OCI-LY1 (cell line): Measurements from ENCODE around the gene CDH6.

Experiments
- H2AFZ ChIP-seq: fragments of 200-600 bp; sonication (generic), shearing (Covaris generic); 2 replicates; pipeline ENCODE4 v1.6.0; 2014; ENCODE audit warnings: antibody characterized with exemption, mild to moderate bottlenecking, low read length
- H3F3A ChIP-seq: fragments of 200-600 bp; sonication (generic), shearing (Covaris generic); 2 replicates; pipeline ENCODE4 v1.6.0; 2014; ENCODE audit warnings: mild to moderate bottlenecking, antibody characterized with exemption, low read length, moderate library complexity; ENCODE audit not compliant: insufficient read depth
- H3K27ac ChIP-seq: fragments of 200-600 bp; sonication (generic); 2 replicates; pipeline ENCODE4 v1.5.1; 2014; ENCODE audit warnings: low read length, mixed run types, mild to moderate bottlenecking, low read depth; ENCODE audit not compliant: poor library complexity, severe bottlenecking
- H3K27me3 ChIP-seq: fragments of 200-600 bp; sonication (generic); 2 replicates; pipeline ENCODE4 v1.6.0; 2014; ENCODE audit warnings: antibody characterized with exemption, mild to moderate bottlenecking, low read length, moderate library complexity; ENCODE audit not compliant: insufficient read depth
- H3K36me3 ChIP-seq: fragments of 200-600 bp; sonication (generic); 2 replicates; pipeline ENCODE4 v1.6.1; 2014; ENCODE audit warnings: mild to moderate bottlenecking, antibody characterized with exemption, low read length, moderate library complexity, mixed read lengths; ENCODE audit not compliant: insufficient read depth
- H3K4me1 ChIP-seq: fragments of 200-600 bp; sonication (generic); 2 replicates; pipeline ENCODE4 v1.5.1; 2014; ENCODE audit warnings: mild to moderate bottlenecking, low read length, moderate library complexity; ENCODE audit not compliant: insufficient read depth, severe bottlenecking
- H3K4me2 ChIP-seq: fragments of 200-600 bp; sonication (generic), shearing (Covaris generic); 2 replicates; pipeline ENCODE4 v1.6.1; 2014; ENCODE audit warnings: low read length
- H3K4me3 ChIP-seq: fragments of 200-600 bp; sonication (generic); 2 replicates; pipeline ENCODE4 v1.5.1; 2014; ENCODE audit warnings: low read length, low read depth, mild to moderate bottlenecking, mixed read lengths; ENCODE audit not compliant: poor library complexity, severe bottlenecking
- H3K79me2 ChIP-seq: fragments of 200-600 bp; shearing (Covaris generic); 2 replicates; pipeline ENCODE4 v1.6.1; 2016; ENCODE audit warnings: mixed run types, low read length, mixed read lengths; ENCODE audit not compliant: insufficient read depth
- H3K9ac ChIP-seq: fragments of 200-600 bp; sonication (generic), shearing (Covaris generic); 2 replicates; pipeline ENCODE4 v1.6.1; 2014; ENCODE audit warnings: mild to moderate bottlenecking, low read length, mixed read lengths
- H3K9me2 ChIP-seq: fragments of 200-600 bp; sonication (generic), shearing (Covaris generic); 2 replicates; pipeline ENCODE4 v1.6.1; 2014; ENCODE audit warnings: low read depth, mild to moderate bottlenecking, low read length, mixed read lengths
- H3K9me3 ChIP-seq: fragments of 200-600 bp; shearing (Covaris generic); 2 replicates; pipeline ENCODE4 v1.6.1; 2014; ENCODE audit warnings: low read length, mixed read lengths
- H4K20me1 ChIP-seq: fragments of 200-600 bp; sonication (generic), shearing (Covaris generic); 2 replicates; pipeline ENCODE4 v1.6.0; 2016; ENCODE audit warnings: mild to moderate bottlenecking, low read length; ENCODE audit not compliant: insufficient read depth
- CTCF ChIP-seq: fragments of 200-600 bp; sonication (generic), shearing (Covaris generic); IDR thresholded peaks from 2 replicates; pipeline ENCODE4 v1.5.1; 2017; ENCODE audit warnings: mild to moderate bottlenecking, antibody characterized with exemption, low read length, moderate library complexity, mixed read lengths
- EZH2 ChIP-seq: fragments of 200-600 bp; sonication (generic), shearing (Covaris generic); IDR thresholded peaks from 2 replicates; pipeline ENCODE4 v1.8.0; 2017; ENCODE audit warnings: borderline replicate concordance, mixed run types, mild to moderate bottlenecking, antibody characterized with exemption, low read length, moderate library complexity, mixed read lengths

CDH6 gene

GRCh38 chr5:31238497-31238896, 45.0 kb downstream of the CDH6 start:
- Histone ChIP-seq H3K27me3 (no peaks in the 10 kb centered on the region), H2AFZ (no peak overlapping the region), H3K4me3 (no peak overlapping the region), H3K79me2 (no peaks in the 10 kb centered on the region), H3F3A (no peaks in the 10 kb centered on the region), H4K20me1 (no peaks in the 10 kb centered on the region), H3K36me3 (no peaks in the 10 kb centered on the region), H3K27ac (no peak overlapping the region), H3K4me2 (no peak overlapping the region), H3K4me1 (peaks cover 4% of the 10 kb centered on the region), H3K9ac (no peak overlapping the region), H3K9me3 (no peaks in the 10 kb centered on the region), H3K9me2 (no peaks in the 10 kb centered on the region)
- TF ChIP-seq EZH2: no peak
- no peak for TF ChIP-seq CTCF

GRCh38 chr5:31244921-31245320, 51.4 kb downstream of the CDH6 start:
- Histone ChIP-seq H3K4me3 (no peak overlapping the region), H3K4me1 (no peaks in the 10 kb centered on the region), H3K4me2 (no peak overlapping the region), H3K9me2 (no peaks in the 10 kb centered on the region), H3F3A (no peaks in the 10 kb centered on the region), H3K27me3 (no peaks in the 10 kb centered on the region), H4K20me1 (no peaks in the 10 kb centered on the region), H2AFZ (no peak overlapping the region), H3K36me3 (no peaks in the 10 kb centered on the region), H3K9me3 (no peaks in the 10 kb centered on the region), H3K9ac (no peak overlapping the region), H3K27ac (no peak overlapping the region), H3K79me2 (no peaks in the 10 kb centered on the region)
- TF ChIP-seq EZH2 (no peak), CTCF (no peak)

GRCh38 chr5:31247381-31247780, 53.9 kb downstream of the CDH6 start:
- Histone ChIP-seq H2AFZ (no peak overlapping the region), H3K4me3 (no peak overlapping the region), H3K9ac (no peak overlapping the region), H3K4me2 (no peak overlapping the region), H4K20me1 (no peaks in the 10 kb centered on the region), H3K27ac (no peak overlapping the region), H3K9me3 (no peaks in the 10 kb centered on the region), H3F3A (no peaks in the 10 kb centered on the region), H3K4me1 (no peaks in the 10 kb centered on the region), H3K36me3 (no peaks in the 10 kb centered on the region), H3K79me2 (no peaks in the 10 kb centered on the region), H3K27me3 (no peaks in the 10 kb centered on the region), H3K9me2 (no peaks in the 10 kb centered on the region)
- TF ChIP-seq EZH2 (no peak), CTCF (no peak)
